ENCODE data around the gene CHST12. TPM values are rescaled to one million over a fixed set of nuclear protein-coding genes. Genes with fewer than 3 reads are reported as not detected.
A peak's percentile ranks its signal among the peaks of the same experiment; 100 is the strongest.

The CHST12 gene
- total and polyA plus RNA-seq, 10 of the 15 experiments (the other 5 are each of a cell fraction or from before 2014, with no cell fraction given): 0.05 to 14.2 (median 3.3) TPM

DNA sequence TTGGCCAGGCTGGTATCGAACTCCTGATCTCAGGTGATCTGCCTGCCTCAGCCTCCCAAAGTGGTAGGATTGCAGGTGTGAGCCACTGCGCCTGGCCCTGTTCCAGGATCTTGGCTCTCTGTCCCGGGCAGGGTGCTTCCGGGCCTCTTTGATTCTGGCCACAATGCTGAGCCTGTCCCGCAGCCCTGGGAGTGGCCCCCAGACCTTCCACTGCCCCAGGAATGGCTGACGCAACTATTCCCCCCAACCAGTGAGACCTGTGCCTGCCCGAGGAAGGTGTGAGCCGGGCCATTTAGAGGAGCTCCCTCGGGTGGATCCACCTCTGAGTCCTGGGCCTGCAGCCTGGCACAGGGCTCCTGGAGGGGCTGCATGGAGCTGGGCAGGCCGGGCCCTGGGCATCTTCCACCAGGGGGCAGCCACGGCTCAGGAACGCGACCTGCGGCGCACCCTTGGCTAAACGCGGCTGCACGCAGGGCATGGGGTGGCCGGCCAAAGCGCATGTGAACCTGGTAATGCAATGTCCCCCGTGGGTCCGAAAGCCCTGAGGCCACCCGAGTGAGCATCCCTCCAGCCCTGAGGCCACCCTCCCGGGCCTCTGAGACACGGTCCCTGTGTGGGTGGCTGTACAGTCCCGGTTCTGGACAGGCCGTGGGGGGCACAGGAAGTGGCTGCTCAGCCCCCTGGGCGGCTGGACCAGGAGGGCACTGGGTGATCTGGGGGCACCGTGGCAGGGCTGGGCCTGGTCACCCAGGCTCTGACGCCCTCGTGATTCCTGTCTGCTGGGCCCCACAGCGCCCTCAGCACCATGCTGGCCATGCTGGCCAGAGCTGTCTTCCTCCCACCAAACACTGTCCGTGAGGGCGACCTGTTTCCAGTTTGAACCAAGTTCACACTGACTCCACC lies 48.0 kb downstream of the CHST12 start (continued):
- TF ChIP-seq, protein P1, sequence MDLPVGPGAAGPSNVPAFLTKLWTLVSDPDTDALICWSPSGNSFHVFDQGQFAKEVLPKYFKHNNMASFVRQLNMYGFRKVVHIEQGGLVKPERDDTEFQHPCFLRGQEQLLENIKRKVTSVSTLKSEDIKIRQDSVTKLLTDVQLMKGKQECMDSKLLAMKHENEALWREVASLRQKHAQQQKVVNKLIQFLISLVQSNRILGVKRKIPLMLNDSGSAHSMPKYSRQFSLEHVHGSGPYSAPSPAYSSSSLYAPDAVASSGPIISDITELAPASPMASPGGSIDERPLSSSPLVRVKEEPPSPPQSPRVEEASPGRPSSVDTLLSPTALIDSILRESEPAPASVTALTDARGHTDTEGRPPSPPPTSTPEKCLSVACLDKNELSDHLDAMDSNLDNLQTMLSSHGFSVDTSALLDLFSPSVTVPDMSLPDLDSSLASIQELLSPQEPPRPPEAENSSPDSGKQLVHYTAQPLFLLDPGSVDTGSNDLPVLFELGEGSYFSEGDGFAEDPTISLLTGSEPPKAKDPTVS (IDR thresholded peaks at IDR 0.05; ENCODE audit: low read depth, low read length): no peak
- no peak for TF ChIP-seq EED (IDR thresholded peaks at IDR 0.05; ENCODE audit: low read depth)
- no peak for TF ChIP-seq ATF7 (IDR thresholded peaks at IDR 0.05; ENCODE audit: low read depth)
- no peak for TF ChIP-seq CBX5 (IDR thresholded peaks at IDR 0.05; ENCODE audit: low read depth)
- TF ChIP-seq, protein P2, sequence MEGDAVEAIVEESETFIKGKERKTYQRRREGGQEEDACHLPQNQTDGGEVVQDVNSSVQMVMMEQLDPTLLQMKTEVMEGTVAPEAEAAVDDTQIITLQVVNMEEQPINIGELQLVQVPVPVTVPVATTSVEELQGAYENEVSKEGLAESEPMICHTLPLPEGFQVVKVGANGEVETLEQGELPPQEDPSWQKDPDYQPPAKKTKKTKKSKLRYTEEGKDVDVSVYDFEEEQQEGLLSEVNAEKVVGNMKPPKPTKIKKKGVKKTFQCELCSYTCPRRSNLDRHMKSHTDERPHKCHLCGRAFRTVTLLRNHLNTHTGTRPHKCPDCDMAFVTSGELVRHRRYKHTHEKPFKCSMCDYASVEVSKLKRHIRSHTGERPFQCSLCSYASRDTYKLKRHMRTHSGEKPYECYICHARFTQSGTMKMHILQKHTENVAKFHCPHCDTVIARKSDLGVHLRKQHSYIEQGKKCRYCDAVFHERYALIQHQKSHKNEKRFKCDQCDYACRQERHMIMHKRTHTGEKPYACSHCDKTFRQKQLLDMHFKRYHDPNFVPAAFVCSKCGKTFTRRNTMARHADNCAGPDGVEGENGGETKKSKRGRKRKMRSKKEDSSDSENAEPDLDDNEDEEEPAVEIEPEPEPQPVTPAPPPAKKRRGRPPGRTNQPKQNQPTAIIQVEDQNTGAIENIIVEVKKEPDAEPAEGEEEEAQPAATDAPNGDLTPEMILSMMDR (IDR thresholded peaks at IDR 0.05 in 2 of 3, conservative IDR thresholded peaks at IDR 0.05 in 1 of 3; ENCODE audit: control insufficient read depth in 2 of 3, extremely low read depth in 1 of 3, insufficient read depth in 1 of 3, low read depth in 3 of 3, low read length in 3 of 3): peak; percentile 85 to 97 (median 95)
- TF ChIP-seq, protein P3, sequence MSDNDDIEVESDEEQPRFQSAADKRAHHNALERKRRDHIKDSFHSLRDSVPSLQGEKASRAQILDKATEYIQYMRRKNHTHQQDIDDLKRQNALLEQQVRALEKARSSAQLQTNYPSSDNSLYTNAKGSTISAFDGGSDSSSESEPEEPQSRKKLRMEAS (IDR thresholded peaks at IDR 0.05; ENCODE audit: low read depth, low read length): 0 out of 2 replicates have a peak, but pooled peaks have one; percentile 12
- peak; percentile 78 for TF ChIP-seq SMC3 (IDR thresholded peaks at IDR 0.05; ENCODE audit: borderline replicate concordance, low read length)
- TF ChIP-seq GATAD2B (conservative IDR thresholded peaks at IDR 0.05; ENCODE audit: low read depth): peak; percentile 49
- TF ChIP-seq KAT2A (conservative IDR thresholded peaks at IDR 0.05; ENCODE audit: control insufficient read depth, low read depth, low read length): no peak
- no peak for TF ChIP-seq STAT1 (conservative IDR thresholded peaks at IDR 0.05)
- TF ChIP-seq NR2F1 (conservative IDR thresholded peaks at IDR 0.05): peak; percentile 35
- no peak for TF ChIP-seq PAX8 (IDR thresholded peaks at IDR 0.05)
- TF ChIP-seq GABPA (IDR thresholded peaks at IDR 0.05; ENCODE audit: low read depth): no peak
- TF ChIP-seq YBX1 (IDR thresholded peaks at IDR 0.05): no peak
- TF ChIP-seq, protein P4, sequence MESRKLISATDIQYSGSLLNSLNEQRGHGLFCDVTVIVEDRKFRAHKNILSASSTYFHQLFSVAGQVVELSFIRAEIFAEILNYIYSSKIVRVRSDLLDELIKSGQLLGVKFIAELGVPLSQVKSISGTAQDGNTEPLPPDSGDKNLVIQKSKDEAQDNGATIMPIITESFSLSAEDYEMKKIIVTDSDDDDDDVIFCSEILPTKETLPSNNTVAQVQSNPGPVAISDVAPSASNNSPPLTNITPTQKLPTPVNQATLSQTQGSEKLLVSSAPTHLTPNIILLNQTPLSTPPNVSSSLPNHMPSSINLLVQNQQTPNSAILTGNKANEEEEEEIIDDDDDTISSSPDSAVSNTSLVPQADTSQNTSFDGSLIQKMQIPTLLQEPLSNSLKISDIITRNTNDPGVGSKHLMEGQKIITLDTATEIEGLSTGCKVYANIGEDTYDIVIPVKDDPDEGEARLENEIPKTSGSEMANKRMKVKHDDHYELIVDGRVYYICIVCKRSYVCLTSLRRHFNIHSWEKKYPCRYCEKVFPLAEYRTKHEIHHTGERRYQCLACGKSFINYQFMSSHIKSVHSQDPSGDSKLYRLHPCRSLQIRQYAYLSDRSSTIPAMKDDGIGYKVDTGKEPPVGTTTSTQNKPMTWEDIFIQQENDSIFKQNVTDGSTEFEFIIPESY (IDR thresholded peaks at IDR 0.05): no peak
- no peak for TF ChIP-seq RUNX3 (IDR thresholded peaks at IDR 0.05; ENCODE audit: low read length)
- TF ChIP-seq, protein P5, sequence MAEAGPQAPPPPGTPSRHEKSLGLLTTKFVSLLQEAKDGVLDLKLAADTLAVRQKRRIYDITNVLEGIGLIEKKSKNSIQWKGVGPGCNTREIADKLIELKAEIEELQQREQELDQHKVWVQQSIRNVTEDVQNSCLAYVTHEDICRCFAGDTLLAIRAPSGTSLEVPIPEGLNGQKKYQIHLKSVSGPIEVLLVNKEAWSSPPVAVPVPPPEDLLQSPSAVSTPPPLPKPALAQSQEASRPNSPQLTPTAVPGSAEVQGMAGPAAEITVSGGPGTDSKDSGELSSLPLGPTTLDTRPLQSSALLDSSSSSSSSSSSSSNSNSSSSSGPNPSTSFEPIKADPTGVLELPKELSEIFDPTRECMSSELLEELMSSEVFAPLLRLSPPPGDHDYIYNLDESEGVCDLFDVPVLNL (IDR thresholded peaks at IDR 0.05; ENCODE audit: low read depth, low read length): no peak
- TF ChIP-seq MTA2 (IDR thresholded peaks at IDR 0.05; ENCODE audit: low read depth): no peak
- no peak for TF ChIP-seq CBFB (IDR thresholded peaks at IDR 0.05; ENCODE audit: low read depth)
- peak; percentile 50 for TF ChIP-seq SMARCA5 (IDR thresholded peaks at IDR 0.05)
- no peak for TF ChIP-seq NRF1 (conservative IDR thresholded peaks at IDR 0.05; ENCODE audit: low read depth, low read length)

All from GM12878 (cell line).